HG03159 (cell line): ENCODE results near the gene GPR149.

Experiments used
- ATAC-seq: cut with Tn5 transposase; IDR thresholded peaks from one replicate; pipeline ENCODE4 v1.9.1; 2021; ENCODE audit warnings: mild to moderate bottlenecking, moderate library complexity; ENCODE audit not compliant: unreplicated experiment

The GPR149 gene

DNA sequence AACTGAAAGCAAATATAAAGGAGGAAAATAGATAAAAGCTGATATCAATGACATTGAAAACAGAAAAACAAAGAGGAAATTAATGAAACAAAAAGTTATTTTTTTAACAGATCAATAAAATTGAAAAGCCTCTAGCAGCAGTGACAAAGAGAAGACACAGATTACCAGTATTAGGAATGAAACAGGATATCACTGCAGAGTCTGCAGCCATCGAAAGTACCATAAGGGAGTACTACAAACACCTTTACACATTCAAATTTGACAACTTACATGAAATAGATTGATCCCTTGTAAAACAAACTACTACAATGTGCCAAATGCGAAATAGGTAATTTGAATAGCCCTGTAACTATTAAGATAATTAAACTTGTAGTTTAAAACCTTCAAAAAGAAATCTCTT lies 80.8 kb downstream of the GPR149 start:
- no peak for ATAC-seq

DNA sequence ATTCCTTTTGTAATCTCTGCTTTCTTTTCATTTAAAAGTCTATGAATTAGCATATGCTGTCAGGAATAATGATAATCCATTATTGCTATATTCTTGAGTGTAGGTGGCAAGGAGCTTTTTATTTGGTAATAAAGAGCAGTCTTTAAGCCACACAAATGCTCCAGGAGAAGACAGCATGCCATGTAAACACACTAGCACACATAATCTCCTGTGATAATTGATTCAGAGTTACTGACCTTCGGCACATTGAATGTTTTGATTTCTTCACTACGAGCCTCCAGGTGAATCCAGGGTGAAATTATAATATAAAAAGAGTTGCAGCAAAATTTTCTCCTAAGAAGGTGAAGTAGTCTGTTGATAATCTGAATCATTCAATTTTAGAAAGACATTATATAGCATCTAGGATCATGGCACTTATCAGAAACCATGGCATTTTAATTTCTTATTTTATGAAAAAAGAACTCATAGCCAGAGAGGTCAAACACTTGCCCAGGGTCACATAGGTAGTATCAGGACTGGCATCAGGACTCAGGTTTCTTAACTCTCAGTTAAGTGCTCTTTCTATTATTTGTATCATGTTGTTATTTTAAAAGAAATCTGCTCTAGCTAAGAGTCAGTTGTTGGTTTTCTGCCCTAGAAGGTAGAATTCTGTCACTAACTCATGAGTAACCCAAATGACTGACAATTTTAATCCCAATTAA lies 84.4 kb downstream of the GPR149 start:
- no peak for ATAC-seq

- no peak for ATAC-seq
Measured at GRCh38 chr3:154338570-154338969, 91.4 kb downstream of the GPR149 start.

GRCh38 chr3:154338008-154338407 lies 92.0 kb downstream of the GPR149 start:
- ATAC-seq: no peak

DNA sequence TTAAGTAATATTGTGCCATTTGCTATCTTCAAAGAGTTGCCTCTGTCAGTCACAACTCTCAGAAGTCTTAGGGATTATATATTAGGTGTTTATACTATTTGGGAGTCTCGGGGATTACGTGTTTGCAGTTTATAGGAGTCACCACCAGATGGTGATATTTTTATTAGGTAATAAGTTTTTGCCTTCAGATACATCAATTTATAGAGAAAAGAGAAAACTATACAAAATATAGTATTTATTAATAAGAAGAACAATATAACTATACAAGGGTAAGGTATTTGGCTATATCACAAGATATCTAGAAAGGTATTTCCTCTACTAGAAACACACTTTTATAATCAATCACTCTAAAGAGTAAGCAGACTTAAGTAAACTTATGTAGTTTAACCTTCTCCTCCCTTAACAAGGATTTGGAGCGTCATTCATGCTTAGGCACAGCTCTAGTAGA lies 95.0 kb downstream of the GPR149 start:
- ATAC-seq: peak; percentile 66

DNA sequence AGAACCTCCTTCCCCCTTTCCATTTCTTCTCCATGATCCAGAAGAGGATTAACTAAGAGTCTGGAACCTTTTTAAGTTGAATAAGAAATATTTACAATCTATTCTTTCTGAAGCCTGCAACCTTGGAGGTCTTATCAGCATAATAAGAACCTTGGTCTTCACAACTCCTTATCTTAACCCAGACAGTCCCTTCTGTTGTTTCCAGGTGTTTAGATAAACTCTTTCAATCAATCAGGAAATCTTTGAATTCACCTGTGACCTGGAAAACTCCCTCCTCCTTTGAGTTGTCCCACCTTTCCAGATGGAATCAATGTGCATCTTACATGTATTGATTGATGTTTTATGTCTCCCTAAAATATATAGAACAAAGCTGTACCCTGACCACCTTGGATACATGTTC lies 102.1 kb downstream of the GPR149 start:
- ATAC-seq: no peak

GRCh38 chr3:154324919-154325318 lies 105.1 kb downstream of the GPR149 start:
- ATAC-seq: no peak

- peak; percentile 95 for ATAC-seq
Measured at GRCh38 chr3:154323891-154324738, 105.9 kb downstream of the GPR149 start, which contains the start of gene DHX36. DHX36 (minus strand) TSS chr3:154324487; CDS start chr3:154324416, 71 bp downstream.

DNA sequence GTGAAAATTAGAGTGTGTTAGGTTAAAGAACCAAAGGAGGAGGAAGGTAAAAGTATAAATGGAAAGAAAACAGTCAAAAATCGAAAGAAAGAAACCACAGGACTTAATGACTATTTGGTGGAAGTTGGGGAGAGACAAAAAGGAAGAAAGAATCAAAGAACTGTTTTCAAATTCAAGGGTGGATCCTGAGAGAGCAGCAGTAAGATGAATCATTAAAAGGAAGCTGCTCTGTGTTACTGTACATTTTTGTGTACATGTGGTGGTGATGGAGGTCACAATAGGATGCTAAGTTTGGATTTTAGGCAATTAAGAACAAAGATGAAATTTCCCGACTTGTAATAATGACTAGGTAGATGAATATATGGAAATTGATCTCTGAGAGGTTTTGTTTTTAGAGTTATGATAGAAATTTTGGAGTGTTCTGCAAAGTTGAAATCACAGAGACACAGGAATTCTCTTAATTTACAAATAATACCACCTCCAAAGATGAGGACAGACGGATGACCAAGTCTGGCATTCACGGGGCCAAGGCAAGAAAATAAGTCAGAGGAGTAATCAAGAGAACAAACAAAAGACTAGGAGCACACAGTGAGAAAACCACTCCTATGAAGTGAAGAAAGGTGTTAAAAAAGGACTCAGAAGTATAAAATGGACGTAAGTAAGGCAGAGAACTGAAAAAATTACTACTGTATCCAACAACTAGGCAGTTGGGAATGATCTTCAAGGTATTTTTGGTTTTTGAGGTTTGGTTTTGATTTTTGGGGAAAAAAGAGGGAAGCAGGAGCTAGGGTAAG lies 112.8 kb downstream of the GPR149 start:
- no peak for ATAC-seq

- ATAC-seq: no peak
Measured at GRCh38 chr3:154314152-154314551, 115.8 kb downstream of the GPR149 start.

DNA sequence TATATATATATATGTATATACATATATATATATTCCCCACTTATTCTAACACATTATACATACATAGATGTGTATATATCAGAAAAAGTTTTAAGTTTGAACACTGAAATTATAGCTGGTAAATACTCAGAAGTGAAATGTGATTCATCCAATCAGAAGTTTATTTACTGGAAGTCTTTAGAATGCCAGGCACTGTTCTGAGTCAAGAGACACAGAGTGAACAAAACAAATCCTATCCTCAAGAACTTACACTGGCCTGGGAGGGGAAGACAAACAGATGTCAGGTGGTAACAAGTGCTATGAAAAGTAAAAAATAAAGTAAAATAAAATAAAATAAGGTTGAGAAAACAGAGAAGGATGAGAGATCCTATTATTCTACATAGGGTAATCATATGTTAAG lies 119.2 kb downstream of the GPR149 start:
- ATAC-seq: no peak

DNA sequence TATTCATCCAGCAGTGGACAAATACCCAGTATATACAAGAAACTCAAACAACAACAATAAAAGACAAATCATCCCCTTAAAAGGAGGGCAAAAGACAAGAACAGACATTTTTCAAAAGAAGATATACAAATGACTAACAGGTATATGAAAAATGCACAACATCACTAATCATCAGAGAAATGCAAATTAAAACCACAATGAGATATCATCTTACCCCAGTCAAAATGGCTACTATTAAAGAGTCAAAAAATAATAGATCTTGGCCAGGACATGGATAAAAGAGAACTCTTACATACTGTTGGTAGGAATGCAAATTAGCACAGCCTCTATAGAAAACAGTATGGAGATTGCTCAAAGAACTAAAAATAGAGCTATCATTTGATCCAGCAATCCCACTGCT lies 122.6 kb downstream of the GPR149 start:
- no peak for ATAC-seq

DNA sequence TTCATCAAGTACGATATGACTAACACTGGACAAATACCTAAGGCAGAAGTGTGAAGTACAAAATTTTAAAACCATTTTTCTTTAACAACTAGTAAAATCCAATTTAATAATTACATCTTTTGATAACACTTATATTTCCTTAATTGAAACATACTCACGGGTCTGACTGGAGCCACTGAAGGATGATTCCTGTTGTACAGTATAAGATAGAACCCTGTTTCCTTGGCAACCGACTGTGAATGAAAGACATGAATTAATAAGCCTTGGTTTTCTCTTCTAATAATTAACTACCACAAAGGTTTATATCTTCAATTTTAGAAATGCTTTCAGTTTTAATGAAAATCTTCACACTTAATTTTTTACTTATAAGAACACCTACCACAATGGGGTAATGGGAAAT lies 125.1 kb downstream of the GPR149 start:
- ATAC-seq: peak; percentile 62

- ATAC-seq: peak; percentile 62
Measured at GRCh38 chr3:154304116-154304786, 125.7 kb downstream of the GPR149 start.

DNA sequence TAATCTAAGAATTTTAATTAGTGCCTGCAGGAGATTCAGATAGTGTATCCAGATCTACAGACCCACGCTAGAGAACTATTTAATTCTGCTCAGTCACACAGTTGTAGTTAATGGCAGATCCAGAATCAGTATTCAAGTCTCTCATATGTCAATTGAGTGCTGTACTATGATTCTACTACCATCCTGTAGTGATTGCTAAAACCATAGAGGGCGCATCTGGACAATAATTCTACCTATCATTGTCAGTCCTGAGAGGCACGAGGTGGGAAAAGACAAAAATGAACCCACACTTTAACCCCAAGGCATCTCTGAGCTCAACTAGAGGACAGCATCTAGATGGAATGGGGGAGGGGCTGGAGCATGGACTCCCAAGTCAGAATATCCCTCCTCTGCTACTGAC lies 128.4 kb downstream of the GPR149 start:
- no peak for ATAC-seq

- no peak for ATAC-seq
Measured at GRCh38 chr3:154294016-154294415, 136.0 kb downstream of the GPR149 start.

GRCh38 chr3:154290187-154290586 lies 139.8 kb downstream of the GPR149 start:
- ATAC-seq: no peak
